ENCODE data around the gene MED25.

DNA sequence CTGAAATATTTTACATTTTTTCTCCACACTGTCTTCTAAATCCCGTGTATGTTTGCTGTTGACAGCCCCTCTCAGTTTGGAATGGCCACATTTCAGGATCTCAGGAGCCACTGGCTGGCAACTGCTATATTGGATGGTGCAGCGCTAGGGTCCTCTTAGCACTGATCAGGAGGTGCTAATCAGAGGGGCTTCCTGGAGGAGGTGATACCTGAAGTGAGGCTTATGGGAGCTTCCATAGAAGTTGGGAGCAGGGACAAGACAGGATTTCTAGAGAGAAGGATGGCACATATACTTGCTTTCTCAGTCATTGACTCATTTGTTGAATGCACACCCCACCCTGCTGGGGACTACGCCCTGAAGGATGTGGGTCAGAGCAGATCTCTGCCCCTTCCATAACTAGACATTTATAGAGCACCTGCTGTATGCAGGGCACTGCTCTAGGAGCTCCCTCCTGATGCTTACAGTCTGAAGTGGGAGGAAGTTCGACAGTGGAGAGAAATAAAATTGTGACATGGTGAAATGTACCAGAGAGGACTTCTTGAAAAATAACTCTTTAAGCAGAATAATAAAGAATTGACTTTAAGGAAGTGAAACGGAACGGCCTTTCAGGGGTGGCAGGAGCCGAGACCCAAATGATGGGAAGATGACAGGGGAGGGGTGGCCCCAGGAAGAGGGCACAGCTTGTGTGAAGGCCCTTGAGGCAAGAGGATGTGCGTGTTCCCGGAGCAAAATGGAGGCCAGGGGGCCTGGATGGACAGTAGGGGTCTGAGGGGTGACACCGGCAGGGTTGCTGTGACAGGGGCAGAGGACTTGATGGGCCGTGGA lies 38.1 kb upstream of the MED25 start:
- TF ChIP-seq, protein P1, sequence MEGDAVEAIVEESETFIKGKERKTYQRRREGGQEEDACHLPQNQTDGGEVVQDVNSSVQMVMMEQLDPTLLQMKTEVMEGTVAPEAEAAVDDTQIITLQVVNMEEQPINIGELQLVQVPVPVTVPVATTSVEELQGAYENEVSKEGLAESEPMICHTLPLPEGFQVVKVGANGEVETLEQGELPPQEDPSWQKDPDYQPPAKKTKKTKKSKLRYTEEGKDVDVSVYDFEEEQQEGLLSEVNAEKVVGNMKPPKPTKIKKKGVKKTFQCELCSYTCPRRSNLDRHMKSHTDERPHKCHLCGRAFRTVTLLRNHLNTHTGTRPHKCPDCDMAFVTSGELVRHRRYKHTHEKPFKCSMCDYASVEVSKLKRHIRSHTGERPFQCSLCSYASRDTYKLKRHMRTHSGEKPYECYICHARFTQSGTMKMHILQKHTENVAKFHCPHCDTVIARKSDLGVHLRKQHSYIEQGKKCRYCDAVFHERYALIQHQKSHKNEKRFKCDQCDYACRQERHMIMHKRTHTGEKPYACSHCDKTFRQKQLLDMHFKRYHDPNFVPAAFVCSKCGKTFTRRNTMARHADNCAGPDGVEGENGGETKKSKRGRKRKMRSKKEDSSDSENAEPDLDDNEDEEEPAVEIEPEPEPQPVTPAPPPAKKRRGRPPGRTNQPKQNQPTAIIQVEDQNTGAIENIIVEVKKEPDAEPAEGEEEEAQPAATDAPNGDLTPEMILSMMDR (conservative IDR thresholded peaks at IDR 0.05; ENCODE audit: low read depth, low read length): no peak
- TF ChIP-seq EZH2 (IDR thresholded peaks at IDR 0.05; ENCODE audit: borderline replicate concordance, low read depth, low read length, poor library complexity, severe bottlenecking): no peak
